NCI-H748 (cell line): ENCODE results near the gene ABCB1.
"Not testable (repeated sequence)": the region's sequence is repeated elsewhere in the genome, so short reads cannot be mapped to it uniquely, and the experiment has no call there.

Experiments used
- DNase-seq: peaks from one replicate; lab custom pipeline; 2025; ENCODE audit not compliant: unreplicated experiment; lab: John Stamatoyannopoulos, UW

Gene ABCB1

GRCh38 chr7:87474533-87475358, 125.9 kb downstream of the ABCB1 start:
- no peak for DNase-seq

DNA sequence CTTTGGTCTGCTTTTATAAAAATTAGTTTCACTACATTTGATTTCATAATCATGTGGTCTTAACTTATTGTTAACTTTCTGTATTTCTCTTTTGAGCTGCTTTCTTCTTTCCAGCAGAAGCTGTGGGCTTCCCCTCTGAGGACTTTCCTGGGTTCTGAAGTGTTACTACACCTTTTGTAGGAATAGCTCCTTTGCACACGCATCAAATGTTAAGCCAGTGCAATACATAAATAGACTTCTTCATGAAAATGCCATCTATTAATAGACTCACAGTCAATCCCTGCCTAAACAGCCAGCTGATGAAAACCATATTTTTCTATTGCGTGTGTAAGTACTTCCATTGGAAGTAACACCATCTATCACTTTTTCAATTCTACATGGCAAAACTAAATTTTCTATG, 126.7 kb downstream of the ABCB1 start:
- DNase-seq, result no peak

DNA sequence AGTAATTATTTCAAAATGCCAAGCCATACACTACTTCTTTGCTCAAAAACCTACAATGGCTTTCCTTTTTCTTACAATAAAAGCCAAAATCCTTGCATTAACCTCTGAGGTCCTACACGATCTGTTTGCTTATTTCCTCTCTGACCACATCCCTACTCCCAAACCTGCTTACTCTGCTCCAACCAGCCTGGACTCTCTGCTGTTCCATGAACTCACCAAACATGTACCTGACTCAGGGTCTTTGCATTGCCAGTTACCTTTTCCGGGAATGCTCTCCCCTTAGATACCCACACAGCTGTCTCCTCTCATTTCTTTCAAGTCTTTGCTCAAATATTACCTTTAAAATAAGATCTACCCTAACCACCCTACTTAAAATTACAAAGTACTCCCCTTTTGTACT, 127.5 kb downstream of the ABCB1 start:
- no peak for DNase-seq

DNA sequence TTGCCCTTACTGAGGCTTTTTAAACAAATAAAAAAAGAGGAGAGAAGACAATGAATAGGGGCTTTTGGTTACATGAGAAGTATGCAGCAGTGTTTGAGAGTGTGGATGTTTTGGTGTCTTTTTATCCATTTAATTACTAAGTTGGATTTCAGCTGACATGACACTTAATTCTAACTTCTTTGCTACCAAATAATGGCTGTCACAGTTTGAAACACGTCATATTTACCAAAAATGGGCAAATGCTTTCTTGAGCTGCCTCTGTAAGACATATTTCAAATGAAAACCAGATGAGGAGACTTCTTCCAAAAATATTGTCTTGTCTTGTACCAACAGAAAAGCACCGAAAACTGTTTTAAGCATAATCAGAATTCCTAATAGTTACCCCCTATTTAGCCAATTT, 129.2 kb downstream of the ABCB1 start:
- DNase-seq, result no peak

DNA sequence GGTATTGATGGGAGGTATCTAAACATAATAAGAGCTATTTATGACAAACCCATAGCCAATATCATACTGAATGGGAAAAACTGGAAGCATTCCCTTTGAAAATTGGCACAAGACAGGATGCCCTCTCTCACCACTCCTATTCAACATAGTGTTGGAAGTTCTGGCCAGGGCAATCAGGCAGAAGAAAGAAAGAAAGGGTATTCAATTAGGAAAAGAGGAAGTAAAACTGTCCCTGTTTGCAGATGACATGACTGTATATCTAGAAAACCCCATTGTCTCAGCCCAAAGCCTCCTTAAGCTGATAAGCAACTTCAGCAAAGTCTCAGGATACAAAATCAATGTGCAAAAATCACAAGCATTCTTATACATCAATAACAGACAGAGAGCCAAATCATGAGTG, 131.5 kb downstream of the ABCB1 start:
- DNase-seq, result not testable (repeated sequence)

GRCh38 chr7:87465534-87465880, 135.2 kb downstream of the ABCB1 start:
- DNase-seq, result not testable (repeated sequence)

GRCh38 chr7:87464830-87465533, 135.7 kb downstream of the ABCB1 start:
- DNase-seq, result peak; percentile 89

- DNase-seq, result no peak
Measured at GRCh38 chr7:87463982-87464381, 136.7 kb downstream of the ABCB1 start.

- not testable (repeated sequence) for DNase-seq
Measured at GRCh38 chr7:87460444-87460843, 140.2 kb downstream of the ABCB1 start.

GRCh38 chr7:87459941-87460340, 140.7 kb downstream of the ABCB1 start:
- DNase-seq, result no peak

- DNase-seq, result peak; percentile 25
Measured at GRCh38 chr7:87458148-87458547, 142.5 kb downstream of the ABCB1 start.

DNA sequence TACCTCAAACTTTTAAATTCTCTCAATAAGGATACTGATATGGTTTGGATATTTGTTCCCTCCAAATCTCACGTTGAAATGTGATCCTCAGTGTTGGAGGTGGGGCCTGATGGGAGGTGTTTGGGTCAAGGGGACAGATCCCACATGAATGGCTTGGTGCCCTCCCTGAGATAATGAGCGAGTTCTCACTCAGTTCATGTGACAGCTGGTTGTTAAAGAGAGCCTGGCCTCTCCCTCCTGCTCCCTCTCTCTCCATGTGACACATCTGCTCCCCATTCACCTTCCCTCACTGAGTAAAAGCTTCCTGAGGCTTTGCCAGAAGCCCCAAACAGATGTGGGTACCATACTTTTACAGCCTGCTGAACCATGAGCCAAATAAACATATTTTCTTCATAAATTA, 144.4 kb downstream of the ABCB1 start:
- peak; percentile 63 for DNase-seq
